GM13976 (cell line): ENCODE data around the gene LUC7L2.
"Not testable (repeated sequence)": the region's sequence is repeated elsewhere in the genome, so short reads cannot be mapped to it uniquely, and the experiment has no call there.

Experiments
- DNase-seq: peaks from one replicate; pipeline ENCODE4 v3.0.0; 2012; ENCODE audit warnings: low spot score
- CTCF ChIP-seq: IDR thresholded peaks from 2 replicates; pipeline ENCODE4 v1.5.1; 2012; ENCODE audit warnings: borderline replicate concordance, mild to moderate bottlenecking; ENCODE audit not compliant: insufficient read depth; ENCODE audit errors: extremely low read depth, missing control alignments, control extremely low read depth
- in situ Hi-C: fragments of 300-500 bp; cut with MboI; formaldehyde crosslinking; loops from one replicate; pipeline ENCODE4 v1.12.0; 2022; ENCODE audit warnings: low sequenced_read_pairs, mixed read lengths, inconsistent platforms; ENCODE audit not compliant: unreplicated experiment

Gene LUC7L2

GRCh38 chr7:139426258-139427028 is 66.7 kb downstream of the LUC7L2 start:
- no peak for TF ChIP-seq CTCF
- in situ Hi-C loops, result no loop called here
- no peak for DNase-seq

DNA sequence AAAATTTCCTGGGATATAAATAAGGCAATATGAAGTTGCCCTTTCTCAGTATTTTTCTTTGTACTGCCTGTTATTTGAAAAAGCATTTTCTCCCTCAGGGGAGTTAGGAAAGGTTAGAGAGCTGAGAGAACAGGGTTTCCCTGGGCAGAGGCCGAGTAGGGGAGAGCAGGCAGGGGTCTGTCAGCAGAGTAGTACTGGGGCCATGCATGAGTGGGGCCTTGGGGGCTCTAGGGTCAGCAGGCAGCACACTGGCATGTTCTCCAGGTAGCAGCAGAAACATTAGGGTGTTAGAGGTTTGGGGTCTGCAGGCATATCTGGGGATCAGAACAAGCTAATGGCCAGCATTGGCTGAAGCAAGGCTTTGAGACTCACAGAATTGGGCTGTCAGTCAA is 67.3 kb downstream of the LUC7L2 start:
- DNase-seq, result no peak
- no peak for TF ChIP-seq CTCF
- in situ Hi-C loops, result no loop called here

DNA sequence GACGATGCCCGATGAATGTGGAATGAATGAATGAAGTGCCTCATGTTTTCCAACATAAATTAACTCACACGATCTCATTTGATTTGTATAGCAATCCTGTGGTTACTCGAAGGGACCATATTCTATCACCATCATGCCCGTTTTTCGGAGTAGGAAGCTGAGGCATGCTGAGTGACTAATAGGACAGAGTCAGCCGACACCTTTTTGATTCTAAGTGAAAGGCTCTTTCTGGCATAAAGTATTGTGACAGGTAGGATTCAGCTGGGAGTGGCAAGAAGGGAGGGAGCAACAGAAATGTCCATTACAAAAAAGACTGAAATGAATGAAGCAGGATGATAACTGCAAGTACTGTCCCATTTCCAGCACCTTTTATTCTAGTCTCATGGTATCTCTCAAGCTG is 68.1 kb downstream of the LUC7L2 start:
- TF ChIP-seq CTCF, result no peak
- DNase-seq, result no peak
- in situ Hi-C loops, result no loop called here

- DNase-seq, in situ Hi-C loops: not testable (repeated sequence)
Measured at GRCh38 chr7:139429735-139430134, 70.0 kb downstream of the LUC7L2 start.

DNA sequence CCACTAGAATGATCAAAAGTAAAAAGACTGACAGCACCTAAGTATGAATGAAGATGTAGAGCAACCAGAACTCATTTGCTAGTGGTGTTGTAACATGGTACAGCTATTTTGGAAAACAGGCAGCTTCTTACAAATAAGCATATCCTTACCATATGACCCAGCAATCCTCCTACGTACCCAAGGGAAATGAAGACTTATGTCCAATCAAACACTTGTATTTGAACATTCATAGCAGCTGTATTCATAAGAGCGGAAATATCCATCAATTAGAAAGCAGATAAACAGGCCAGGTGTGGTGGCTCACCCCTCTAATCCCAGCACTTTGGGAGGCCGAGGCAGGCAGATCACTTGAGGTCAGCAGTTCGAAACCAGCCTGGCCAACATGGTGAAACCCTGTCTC is 70.7 kb downstream of the LUC7L2 start:
- DNase-seq, result no peak
- TF ChIP-seq CTCF, result no peak
- in situ Hi-C loops, result no loop called here

DNA sequence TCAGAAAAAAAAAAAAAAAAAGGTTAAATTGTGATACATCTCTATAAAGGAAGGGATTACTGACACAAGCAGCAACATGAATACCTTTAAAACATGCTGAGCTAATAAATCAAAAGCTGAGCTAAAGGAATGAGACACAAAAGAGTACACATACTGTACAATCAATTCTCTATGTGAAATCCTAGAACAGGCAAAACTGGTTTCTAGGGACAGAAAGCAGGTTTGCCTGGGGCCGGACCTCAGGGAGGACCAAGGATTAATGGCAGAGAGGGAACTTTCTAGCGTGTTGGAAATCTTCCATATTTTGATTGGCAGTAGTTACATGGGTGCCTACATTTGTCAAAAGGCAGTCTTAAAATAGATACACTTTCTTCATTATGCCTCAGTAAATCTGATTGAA is 71.3 kb downstream of the LUC7L2 start:
- no peak for DNase-seq
- in situ Hi-C loops, result no loop called here
- no peak for TF ChIP-seq CTCF

DNA sequence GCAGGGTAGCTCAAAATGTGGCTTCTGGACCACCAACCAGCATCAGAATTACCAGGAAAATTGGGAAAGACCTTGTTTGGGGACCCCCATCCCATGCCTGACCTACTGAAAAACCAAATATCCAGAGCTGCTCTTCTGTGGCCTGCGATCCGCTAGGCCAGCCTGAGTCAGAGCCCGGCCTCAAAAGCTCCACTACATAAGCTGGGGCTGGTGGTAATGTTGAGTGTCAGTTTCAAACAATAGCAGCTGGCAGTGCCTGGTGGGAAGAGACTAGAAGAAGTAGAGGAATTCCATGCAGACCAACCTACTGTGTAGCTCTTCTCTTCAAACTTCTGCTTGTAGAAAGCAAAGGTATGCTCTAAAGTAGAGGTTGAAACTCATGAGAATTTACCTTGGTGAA is 71.8 kb downstream of the LUC7L2 start:
- DNase-seq, result no peak
- no peak for TF ChIP-seq CTCF
- in situ Hi-C loops, result no loop called here
